Memory B cell (primary cell): ENCODE results near the gene PCSK6.
A peak's percentile ranks its signal among the peaks of the same experiment; 100 is the strongest.
"Not testable (repeated sequence)": the region's sequence is repeated elsewhere in the genome, so short reads cannot be mapped to it uniquely, and the experiment has no call there.

Experiments used
- ATAC-seq: fragments of 150-1000 bp; cut with Tn5 transposase; 2 replicates; pipeline ENCODE4 v1.10.0; 2021; ENCODE audit warnings: low read depth, mild to moderate bottlenecking, moderate library complexity
- DNase-seq, 2 donors: peaks; one replicate each; pipeline ENCODE4 v3.0.0; 2022; ENCODE audit warnings: low spot score in 2 of 2
- H3K27ac Mint-ChIP-seq: one replicate; pipeline ENCODE4 v1.8.0; 2022; ENCODE audit warnings: mild to moderate bottlenecking, moderate library complexity, mixed read lengths
- H3K27me3 Mint-ChIP-seq: one replicate; pipeline ENCODE4 v1.8.0; 2022; ENCODE audit warnings: mixed read lengths
- H3K36me3 Mint-ChIP-seq: one replicate; pipeline ENCODE4 v1.8.0; 2022; ENCODE audit warnings: mild to moderate bottlenecking, mixed read lengths
- H3K4me1 Mint-ChIP-seq: one replicate; pipeline ENCODE4 v1.8.0; 2022; ENCODE audit warnings: mixed read lengths
- H3K4me3 Mint-ChIP-seq: one replicate; pipeline ENCODE4 v1.8.0; 2022; ENCODE audit warnings: mild to moderate bottlenecking, moderate library complexity, mixed read lengths
- H3K9me3 Mint-ChIP-seq: one replicate; pipeline ENCODE4 v1.8.0; 2022; ENCODE audit warnings: mixed read lengths

The PCSK6 gene

DNA sequence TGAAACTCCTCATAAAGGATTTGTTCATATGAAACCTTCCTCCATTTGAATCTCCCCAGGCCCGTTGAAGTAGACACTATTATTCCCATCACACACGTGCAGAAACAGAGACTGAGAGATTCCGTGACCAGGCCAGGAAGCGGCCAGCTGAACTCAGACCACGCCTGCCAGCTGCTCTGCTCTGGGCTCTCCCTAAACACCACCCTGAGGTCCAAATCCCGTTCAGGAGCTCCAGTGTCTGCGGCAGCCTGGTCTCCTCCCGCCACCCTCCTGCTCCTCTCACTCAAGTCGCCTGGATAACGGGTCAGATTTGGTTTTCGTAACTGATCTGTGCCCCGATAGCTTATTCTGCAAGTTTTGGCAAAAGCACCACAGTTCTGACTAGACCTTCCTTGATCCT lies 140.9 kb downstream of the PCSK6 start:
- H3K27me3 Mint-ChIP-seq, result peaks cover 12% of the 10 kb centered on the region
- DNase-seq (no peak), ATAC-seq (no peak)
- H3K4me1 Mint-ChIP-seq, result no peaks in the 10 kb centered on the region
- H3K36me3 Mint-ChIP-seq, result no peaks in the 10 kb centered on the region
- H3K9me3 Mint-ChIP-seq, result peaks cover 1% of the 10 kb centered on the region
- no peak overlapping the region for H3K27ac Mint-ChIP-seq
- H3K4me3 Mint-ChIP-seq, result no peak overlapping the region

DNA sequence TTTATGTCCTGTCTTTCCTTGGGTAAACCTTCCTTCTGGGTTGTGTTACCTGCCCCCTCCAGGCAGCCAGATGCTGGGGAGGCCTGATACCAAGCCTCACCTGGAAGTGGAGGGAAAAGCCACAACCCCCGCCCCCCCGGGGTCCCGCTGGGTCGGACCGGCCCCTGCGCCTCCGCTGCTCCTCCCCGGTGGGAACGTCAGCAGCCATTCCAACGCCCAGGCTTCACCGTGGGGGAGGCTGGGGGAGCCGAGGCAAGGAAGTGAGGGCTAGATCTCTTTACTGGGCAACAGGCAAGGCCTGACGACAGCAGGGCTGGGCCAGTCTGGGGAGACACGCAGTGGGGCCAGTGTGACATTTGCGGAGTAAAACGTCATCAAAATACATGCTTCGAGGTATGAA lies 141.5 kb downstream of the PCSK6 start:
- H3K27me3 Mint-ChIP-seq, result peaks cover 13% of the 10 kb centered on the region
- ATAC-seq (no peak), DNase-seq (no peak)
- H3K9me3 Mint-ChIP-seq, result peaks cover 1% of the 10 kb centered on the region
- no peak overlapping the region for H3K4me3 Mint-ChIP-seq
- H3K36me3 Mint-ChIP-seq, result no peaks in the 10 kb centered on the region
- H3K27ac Mint-ChIP-seq, result no peak overlapping the region
- H3K4me1 Mint-ChIP-seq, result no peaks in the 10 kb centered on the region

DNA sequence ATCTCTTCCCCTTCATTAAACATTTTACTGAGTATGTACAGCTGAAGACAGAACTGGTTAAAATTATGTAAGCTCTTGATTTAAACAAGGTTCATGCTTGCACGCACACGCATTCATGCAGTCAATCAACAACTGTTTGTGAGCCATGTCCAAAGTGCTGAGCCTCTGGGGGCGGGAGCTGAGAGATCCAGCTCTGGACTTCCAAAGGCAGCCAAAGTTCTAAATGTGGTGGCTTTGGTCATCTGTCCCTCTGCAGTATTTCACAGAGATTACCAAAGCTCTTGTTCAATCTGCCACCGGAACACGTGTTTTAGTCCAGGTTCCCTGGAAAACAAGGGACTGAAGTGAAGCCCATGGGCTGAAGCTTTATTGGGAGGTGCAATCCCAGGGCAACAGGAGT lies 142.1 kb downstream of the PCSK6 start:
- H3K4me1 Mint-ChIP-seq, result no peaks in the 10 kb centered on the region
- ATAC-seq (no peak), DNase-seq (no peak)
- no peak overlapping the region for H3K4me3 Mint-ChIP-seq
- H3K9me3 Mint-ChIP-seq, result peaks cover 1% of the 10 kb centered on the region
- H3K27ac Mint-ChIP-seq, result no peak overlapping the region
- peaks cover 11% of the 10 kb centered on the region for H3K27me3 Mint-ChIP-seq
- no peaks in the 10 kb centered on the region for H3K36me3 Mint-ChIP-seq

DNA sequence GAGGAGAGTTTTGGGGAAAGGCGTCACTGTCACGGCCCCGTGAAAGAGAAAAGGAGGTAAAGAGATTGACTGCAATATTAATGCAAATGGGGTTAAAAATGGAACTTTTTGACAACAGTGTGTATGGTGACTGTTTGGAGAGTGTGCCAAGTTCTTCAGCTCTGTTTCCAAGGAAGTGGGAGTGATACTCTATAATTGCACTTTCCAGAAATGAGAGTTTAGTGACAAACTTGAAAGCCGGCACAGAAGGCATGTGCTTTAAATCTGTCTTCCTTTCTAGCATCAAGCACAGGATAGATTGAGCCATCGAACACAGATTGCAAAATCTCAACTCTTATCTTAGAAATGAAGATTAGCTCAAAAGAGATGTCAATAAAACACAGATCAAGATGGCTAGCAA lies 142.6 kb downstream of the PCSK6 start:
- no peak for ATAC-seq

DNA sequence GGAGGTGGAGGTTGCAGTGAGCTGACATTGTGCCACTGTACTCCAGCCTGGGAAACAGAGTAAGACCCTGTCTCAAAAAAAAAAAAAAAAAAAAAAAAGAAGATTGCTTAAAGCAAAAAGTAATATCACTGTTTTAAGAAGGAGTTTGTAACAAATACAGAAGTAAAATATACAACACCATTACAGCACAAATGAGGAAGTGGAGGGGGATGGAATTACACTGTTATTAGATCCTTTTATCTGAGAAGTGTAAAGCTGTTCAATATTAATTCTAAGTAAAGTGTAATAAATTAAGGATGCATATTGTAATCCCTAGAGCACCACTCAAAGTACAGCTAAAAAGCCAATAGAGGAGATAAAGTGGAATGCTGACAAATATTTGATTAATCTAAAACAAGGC lies 147.5 kb downstream of the PCSK6 start:
- ATAC-seq, result peak; percentile 34
- H3K4me1 Mint-ChIP-seq, result no peaks in the 10 kb centered on the region
- H3K36me3 Mint-ChIP-seq, result no peaks in the 10 kb centered on the region
- no peak for DNase-seq
- peaks cover 9% of the 10 kb centered on the region for H3K27me3 Mint-ChIP-seq
- peaks cover 6% of the 10 kb centered on the region for H3K9me3 Mint-ChIP-seq
- H3K4me3 Mint-ChIP-seq, result no peak overlapping the region
- H3K27ac Mint-ChIP-seq, result no peak overlapping the region

More for the DNA sequence above, 142.6 kb downstream of the PCSK6 start:
- no peaks in the 10 kb centered on the region for H3K36me3 Mint-ChIP-seq
- H3K27me3 Mint-ChIP-seq, result peaks cover 10% of the 10 kb centered on the region
- H3K4me3 Mint-ChIP-seq, result no peak overlapping the region
- H3K9me3 Mint-ChIP-seq, result peaks cover 4% of the 10 kb centered on the region
- no peak overlapping the region for H3K27ac Mint-ChIP-seq
- no peak for DNase-seq
- H3K4me1 Mint-ChIP-seq, result no peaks in the 10 kb centered on the region

DNA sequence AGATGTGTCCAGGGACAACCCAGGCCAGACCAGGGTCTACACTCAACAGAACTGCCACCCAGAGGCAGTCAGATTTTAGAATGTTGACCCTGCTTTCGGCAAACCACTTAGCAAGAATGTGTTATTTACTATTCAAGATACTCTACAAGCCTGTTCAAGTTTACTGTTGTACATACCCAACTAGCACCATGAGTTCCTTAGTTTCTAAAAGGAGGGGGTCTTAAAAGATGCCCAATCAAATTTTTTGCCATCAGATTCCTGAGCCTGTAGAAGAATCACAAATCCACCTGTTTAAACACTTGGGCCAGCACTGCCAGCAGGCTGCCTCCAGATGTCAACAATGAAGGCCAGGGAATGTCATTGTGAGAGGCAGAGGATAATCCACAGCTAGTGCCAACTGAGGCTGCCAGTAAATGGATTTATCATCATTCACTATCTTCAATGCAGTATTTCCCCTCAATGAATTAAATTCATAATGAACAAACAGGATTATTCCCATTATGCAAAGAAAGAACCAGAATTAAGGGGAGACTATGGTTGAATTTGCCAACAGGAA lies 150.9 kb downstream of the PCSK6 start:
- no peak for ATAC-seq
- H3K36me3 Mint-ChIP-seq, result no peaks in the 10 kb centered on the region
- DNase-seq, result no peak
- H3K4me1 Mint-ChIP-seq, result peaks cover 2% of the 10 kb centered on the region
- H3K4me3 Mint-ChIP-seq, result no peak overlapping the region
- no peak overlapping the region for H3K27ac Mint-ChIP-seq
- H3K9me3 Mint-ChIP-seq, result peaks cover 8% of the 10 kb centered on the region
- H3K27me3 Mint-ChIP-seq, result peaks cover 8% of the 10 kb centered on the region

DNA sequence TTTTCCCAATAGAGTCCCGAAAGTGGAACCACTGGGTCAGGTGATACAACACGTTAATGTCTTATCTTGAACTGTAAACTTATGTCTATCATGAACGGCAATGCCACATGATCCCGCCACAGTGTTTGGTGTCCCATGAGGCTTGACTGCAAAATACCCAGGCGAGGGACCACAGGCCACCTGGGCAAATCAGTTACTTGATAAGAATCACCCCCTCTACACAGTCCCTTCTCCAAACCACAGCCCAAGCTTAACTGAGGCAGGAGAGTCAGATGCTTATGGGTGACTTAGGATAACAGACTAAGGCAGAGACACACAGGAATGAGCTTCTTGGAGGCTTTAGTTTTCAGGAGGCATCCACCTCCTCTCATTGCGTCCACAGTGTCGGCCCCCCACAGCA lies 151.5 kb downstream of the PCSK6 start:
- no peak for ATAC-seq
- H3K9me3 Mint-ChIP-seq, result peaks cover 12% of the 10 kb centered on the region
- no peak overlapping the region for H3K4me3 Mint-ChIP-seq
- H3K36me3 Mint-ChIP-seq, result no peaks in the 10 kb centered on the region
- no peak overlapping the region for H3K27ac Mint-ChIP-seq
- peaks cover 2% of the 10 kb centered on the region for H3K4me1 Mint-ChIP-seq
- peaks cover 7% of the 10 kb centered on the region for H3K27me3 Mint-ChIP-seq
- no peak for DNase-seq

DNA sequence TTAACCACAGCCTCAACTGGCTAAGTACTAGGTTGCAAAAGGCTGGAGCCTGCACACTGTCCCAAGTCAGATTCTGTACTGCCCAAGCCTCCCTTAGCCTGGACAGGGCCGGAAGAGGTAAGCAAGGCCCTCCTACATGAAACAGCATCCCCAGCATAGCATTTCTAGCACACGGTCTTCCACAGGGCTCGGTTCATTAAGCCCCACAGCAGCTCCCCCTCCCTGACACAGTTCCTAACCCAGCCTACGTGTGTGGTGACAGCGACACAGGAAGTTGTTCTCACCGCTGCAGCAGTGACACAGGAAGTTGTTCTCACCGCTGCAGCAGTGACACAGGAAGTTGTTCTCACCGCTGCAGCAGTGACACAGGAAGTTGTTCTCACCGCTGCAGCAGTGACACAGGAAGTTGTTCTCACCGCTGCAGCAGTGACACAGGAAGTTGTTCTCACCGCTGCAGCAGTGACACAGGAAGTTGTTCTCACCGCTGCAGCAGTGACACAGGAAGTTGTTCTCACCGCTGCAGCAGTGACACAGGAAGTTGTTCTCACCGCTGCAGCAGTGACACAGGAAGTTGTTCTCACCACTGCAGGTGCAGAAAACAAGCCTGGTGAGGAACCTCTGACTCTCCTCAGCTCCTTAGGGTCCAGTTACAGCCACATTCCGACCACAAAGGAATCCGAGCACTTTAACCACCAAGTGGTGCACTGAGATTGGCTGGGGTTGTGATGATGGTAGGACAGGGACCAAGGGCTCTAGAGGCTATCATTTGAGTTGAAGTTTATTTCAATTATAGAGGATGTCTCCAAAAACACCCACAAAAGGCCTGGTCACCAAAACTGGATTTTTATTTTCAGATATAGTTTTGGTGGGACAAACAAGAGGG lies 155.4 kb downstream of the PCSK6 start:
- not testable (repeated sequence) for H3K36me3 Mint-ChIP-seq, H3K4me1 Mint-ChIP-seq, H3K27me3 Mint-ChIP-seq, H3K4me3 Mint-ChIP-seq
- H3K27ac Mint-ChIP-seq, result peak overlapping the region; percentile 65
- peaks cover 12% of the 10 kb centered on the region for H3K9me3 Mint-ChIP-seq
- ATAC-seq, result peak; percentile 97
- peak in 1 of 2 donors; percentile 48 for DNase-seq

DNA sequence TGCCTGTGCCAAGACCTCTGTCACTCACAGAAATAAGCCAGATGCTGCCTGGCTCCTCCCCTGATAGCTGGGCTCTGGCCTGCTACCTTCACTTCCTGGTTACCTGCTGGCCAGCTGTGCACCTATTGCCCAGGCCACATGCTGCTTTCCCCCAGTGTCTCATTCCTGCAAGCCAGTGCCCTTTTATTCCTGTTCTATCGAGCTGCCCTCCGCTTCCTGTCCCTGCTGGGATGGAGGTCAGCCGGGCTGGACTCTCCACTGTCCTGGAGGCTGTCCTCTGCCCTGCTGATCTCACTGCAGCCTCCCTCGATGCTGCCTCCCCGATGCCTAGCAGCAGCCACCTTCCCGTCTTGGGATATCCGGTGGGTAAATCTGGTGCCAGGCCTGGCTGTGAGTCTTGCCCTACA lies 157.4 kb downstream of the PCSK6 start:
- peaks cover 2% of the 10 kb centered on the region for H3K4me1 Mint-ChIP-seq
- H3K4me3 Mint-ChIP-seq, result no peak overlapping the region
- no peak for DNase-seq
- no peaks in the 10 kb centered on the region for H3K36me3 Mint-ChIP-seq
- ATAC-seq, result no peak
- H3K9me3 Mint-ChIP-seq, result peaks cover 10% of the 10 kb centered on the region
- peaks cover 12% of the 10 kb centered on the region for H3K27me3 Mint-ChIP-seq
- no peak overlapping the region for H3K27ac Mint-ChIP-seq

DNA sequence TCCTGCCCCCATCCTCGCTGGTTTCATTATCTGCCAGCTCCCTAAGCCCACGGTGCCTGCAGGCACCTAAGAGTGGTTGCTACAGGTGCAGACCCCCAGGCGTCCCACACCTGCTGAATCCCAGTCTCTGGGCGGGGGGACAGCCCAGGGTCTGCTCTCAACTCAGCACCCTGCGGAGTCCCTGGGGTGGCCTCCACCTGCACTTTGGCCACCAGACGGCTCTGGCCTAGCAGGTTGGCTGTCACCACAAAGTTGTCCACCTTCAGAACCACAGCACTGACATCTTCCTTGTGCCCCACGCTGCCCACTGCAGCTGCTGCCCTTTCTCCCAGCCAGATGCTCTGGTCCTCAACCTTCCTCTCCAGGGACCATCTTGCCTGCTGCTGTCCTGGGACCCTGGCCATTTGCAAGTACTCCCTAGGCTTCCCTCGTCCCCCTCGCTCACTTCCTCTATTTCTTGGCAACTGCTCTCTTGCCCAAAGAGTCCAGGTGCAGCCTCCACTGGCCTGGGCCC lies 159.6 kb downstream of the PCSK6 start:
- Mint-ChIP-seq H3K4me1 (peaks cover 2% of the 10 kb centered on the region), H3K27me3 (peaks cover 21% of the 10 kb centered on the region), H3K27ac (no peak overlapping the region)

DNA sequence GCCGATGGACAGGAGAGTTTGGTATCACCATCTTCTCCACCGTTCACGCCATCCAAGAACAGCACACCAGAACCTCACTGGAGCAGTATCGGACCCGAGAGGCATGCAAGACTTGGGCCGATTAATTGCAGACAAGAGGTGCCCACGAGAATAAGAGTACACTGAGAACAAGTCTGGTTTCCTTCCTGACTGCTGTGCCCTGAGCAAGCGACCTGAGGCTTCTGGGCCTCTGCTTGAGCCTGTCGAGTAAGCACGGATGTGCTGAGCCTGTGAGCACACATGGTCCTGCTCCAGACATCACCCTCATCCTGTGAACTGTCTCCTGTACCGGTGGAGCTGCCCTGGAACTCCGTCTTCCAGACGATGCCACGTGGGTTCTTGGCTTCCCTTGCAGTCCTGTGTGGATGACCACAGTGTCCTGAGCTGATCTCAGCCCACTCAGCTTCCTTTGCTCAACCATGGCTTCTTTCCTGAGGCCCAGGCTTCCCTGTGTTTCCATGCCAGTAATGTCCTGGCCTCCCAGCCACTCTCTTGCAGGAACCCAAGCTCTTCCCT lies 160.1 kb downstream of the PCSK6 start:
- no peak for DNase-seq
- no peak overlapping the region for H3K27ac Mint-ChIP-seq
- no peaks in the 10 kb centered on the region for H3K4me1 Mint-ChIP-seq
- H3K9me3 Mint-ChIP-seq, result peaks cover 8% of the 10 kb centered on the region
- H3K4me3 Mint-ChIP-seq, result no peak overlapping the region
- H3K27me3 Mint-ChIP-seq, result peaks cover 21% of the 10 kb centered on the region
- no peak for ATAC-seq
- no peaks in the 10 kb centered on the region for H3K36me3 Mint-ChIP-seq

More for the DNA sequence above, 159.6 kb downstream of the PCSK6 start:
- H3K36me3 Mint-ChIP-seq, result no peaks in the 10 kb centered on the region
- peaks cover 8% of the 10 kb centered on the region for H3K9me3 Mint-ChIP-seq
- no peak for ATAC-seq
- H3K4me3 Mint-ChIP-seq, result no peak overlapping the region
- no peak for DNase-seq

DNA sequence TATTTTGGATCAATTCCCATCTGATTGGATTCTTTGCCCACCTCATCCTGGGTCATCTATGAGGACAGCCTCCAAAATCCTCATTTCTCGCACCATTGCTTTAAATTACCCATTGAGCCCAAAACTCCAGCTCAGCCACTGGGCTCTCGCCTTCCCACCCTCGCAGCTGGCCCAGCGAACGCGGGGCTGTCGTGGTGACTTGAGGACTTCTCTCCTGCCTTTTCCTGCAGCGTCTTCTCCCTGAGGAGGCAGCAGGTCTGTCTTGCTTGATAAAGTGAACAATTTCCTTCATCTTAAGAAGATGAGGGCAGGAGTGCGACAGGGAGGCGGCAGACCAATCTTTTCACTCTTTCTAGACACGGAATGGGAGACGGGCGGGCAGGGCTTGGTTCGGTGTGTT lies 161.5 kb downstream of the PCSK6 start:
- H3K4me3 Mint-ChIP-seq, result no peak overlapping the region
- ATAC-seq (no peak), DNase-seq (no peak)
- H3K4me1 Mint-ChIP-seq, result no peaks in the 10 kb centered on the region
- peaks cover 23% of the 10 kb centered on the region for H3K27me3 Mint-ChIP-seq
- no peaks in the 10 kb centered on the region for H3K36me3 Mint-ChIP-seq
- peaks cover 5% of the 10 kb centered on the region for H3K9me3 Mint-ChIP-seq
- H3K27ac Mint-ChIP-seq, result no peak overlapping the region

DNA sequence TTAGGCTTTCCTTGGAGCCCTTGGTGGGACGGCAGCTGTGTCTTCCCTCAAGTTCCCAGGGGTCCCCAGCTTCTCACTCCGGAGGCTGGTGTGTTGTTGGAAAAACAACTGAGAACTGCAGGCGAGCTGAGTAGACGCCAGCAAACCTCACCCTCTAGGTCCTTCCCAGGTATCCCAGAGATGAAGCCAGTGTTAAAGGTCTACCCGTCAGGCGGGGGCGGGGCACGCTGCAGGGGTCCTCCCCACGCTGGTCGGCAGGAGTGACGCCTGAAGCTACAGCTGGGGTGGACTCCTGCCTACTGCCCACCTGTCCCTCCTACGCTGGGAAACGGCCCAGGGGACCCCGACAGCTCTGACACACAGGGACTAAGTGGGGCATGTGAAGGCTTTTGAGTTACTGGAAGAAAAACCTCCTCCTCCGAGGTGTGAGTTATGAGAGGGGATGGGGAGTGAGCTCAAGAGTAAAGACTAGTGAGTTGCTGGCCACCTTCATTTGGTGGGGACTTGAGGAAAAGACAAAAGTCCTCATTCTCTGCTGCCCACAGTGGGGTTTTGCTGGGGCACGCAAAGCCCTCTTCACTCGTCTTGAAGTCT lies 162.3 kb downstream of the PCSK6 start:
- ATAC-seq, result no peak
- H3K9me3 Mint-ChIP-seq, result peaks cover 4% of the 10 kb centered on the region
- H3K27ac Mint-ChIP-seq, result no peak overlapping the region
- peaks cover 25% of the 10 kb centered on the region for H3K27me3 Mint-ChIP-seq
- H3K36me3 Mint-ChIP-seq, result no peaks in the 10 kb centered on the region
- DNase-seq, result no peak
- no peak overlapping the region for H3K4me3 Mint-ChIP-seq
- H3K4me1 Mint-ChIP-seq, result no peaks in the 10 kb centered on the region

DNA sequence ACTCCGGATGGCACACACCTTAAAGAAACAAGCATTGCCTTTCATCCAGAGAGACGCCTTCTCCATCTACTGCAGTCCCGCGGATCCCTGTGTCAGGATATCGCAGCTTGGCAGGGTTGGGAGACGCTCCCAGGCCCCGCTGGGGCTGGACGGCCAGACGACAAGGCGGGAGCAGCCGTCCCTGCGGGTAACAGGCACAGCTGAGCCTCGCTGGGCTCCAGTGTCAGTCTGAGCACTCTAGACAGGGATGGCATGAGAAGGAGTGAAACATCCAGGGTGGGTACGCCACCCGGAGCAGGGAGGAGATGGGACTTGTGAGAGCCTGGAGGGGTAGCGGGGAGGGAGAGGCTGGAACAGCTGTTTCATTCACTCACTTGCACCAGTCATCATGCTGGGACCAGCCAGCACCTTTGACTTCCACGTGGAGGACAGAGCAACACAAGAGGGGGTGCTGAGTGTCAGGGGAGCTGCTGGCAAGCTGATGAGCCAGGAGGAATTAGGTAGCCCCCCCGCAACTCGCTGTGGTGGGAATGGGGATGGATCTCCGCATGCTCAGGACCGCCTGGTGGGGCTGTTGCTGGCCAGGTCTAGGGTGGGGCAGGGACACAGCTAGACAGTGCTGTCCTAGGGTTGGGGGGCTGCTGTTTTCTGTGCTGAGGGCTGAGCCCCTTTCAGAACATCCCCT lies 162.9 kb downstream of the PCSK6 start:
- ATAC-seq (no peak), DNase-seq (no peak)
- H3K4me3 Mint-ChIP-seq, result no peak overlapping the region
- no peaks in the 10 kb centered on the region for H3K4me1 Mint-ChIP-seq
- no peak overlapping the region for H3K27ac Mint-ChIP-seq
- peaks cover 30% of the 10 kb centered on the region for H3K27me3 Mint-ChIP-seq
- H3K9me3 Mint-ChIP-seq, result peaks cover 4% of the 10 kb centered on the region
- no peaks in the 10 kb centered on the region for H3K36me3 Mint-ChIP-seq
